Astrocyte of the hippocampus (primary cell): ENCODE results near the gene POLR2M.

Experiments used
- DNase-seq: peaks from one replicate; pipeline ENCODE4 v3.0.0; 2011; ENCODE audit warnings: low read depth, low spot score

POLR2M gene

GRCh38 chr15:57706405-57707209 lies at the start of gene POLR2M:
TSS of gene POLR2M (plus strand) at chr15:57706714. CDS start at chr15:57706843, 129 bp downstream.
- peak; percentile 99 for DNase-seq

- no peak for DNase-seq
Measured at GRCh38 chr15:57657619-57658018, 48.9 kb upstream of the POLR2M start.

- no peak for DNase-seq
Measured at GRCh38 chr15:57662091-57662744, 44.3 kb upstream of the POLR2M start.

GRCh38 chr15:57662802-57663201 lies 43.7 kb upstream of the POLR2M start:
- peak; percentile 16 for DNase-seq

GRCh38 chr15:57663262-57663661 lies 43.3 kb upstream of the POLR2M start:
- DNase-seq, result no peak

GRCh38 chr15:57665194-57665593 lies 41.3 kb upstream of the POLR2M start:
- DNase-seq, result no peak

GRCh38 chr15:57665939-57666338 lies 40.6 kb upstream of the POLR2M start:
- no peak for DNase-seq

- peak; percentile 75 for DNase-seq
Measured at GRCh38 chr15:57667171-57667849, 39.2 kb upstream of the POLR2M start.

GRCh38 chr15:57668016-57668415 lies 38.5 kb upstream of the POLR2M start:
- no peak for DNase-seq

- no peak for DNase-seq
Measured at GRCh38 chr15:57671636-57672035, 34.9 kb upstream of the POLR2M start.

- DNase-seq, result no peak
Measured at GRCh38 chr15:57675481-57676181, 30.9 kb upstream of the POLR2M start.

GRCh38 chr15:57676585-57676984 lies 29.9 kb upstream of the POLR2M start:
- DNase-seq, result no peak

- no peak for DNase-seq
Measured at GRCh38 chr15:57677204-57677603, 29.3 kb upstream of the POLR2M start.

GRCh38 chr15:57680021-57680420 lies 26.5 kb upstream of the POLR2M start:
- DNase-seq, result peak; percentile 46

GRCh38 chr15:57681011-57681410 lies 25.5 kb upstream of the POLR2M start:
- DNase-seq, result no peak

GRCh38 chr15:57683481-57683880 lies 23.0 kb upstream of the POLR2M start:
- DNase-seq, result no peak

GRCh38 chr15:57684491-57685151 lies 21.9 kb upstream of the POLR2M start:
- no peak for DNase-seq

- DNase-seq, result no peak
Measured at GRCh38 chr15:57685306-57686095, 21.0 kb upstream of the POLR2M start.

- DNase-seq, result no peak
Measured at GRCh38 chr15:57686657-57687056, 19.9 kb upstream of the POLR2M start.

- no peak for DNase-seq
Measured at GRCh38 chr15:57690341-57690966, 16.1 kb upstream of the POLR2M start.
